ENCODE results near the gene FPGS. TPM values are rescaled to one million over a fixed set of nuclear protein-coding genes. Genes with fewer than 3 reads are reported as not detected.

The FPGS gene
- polyA plus RNA-seq, 1 donor (not counting 4 experiments of a cell fraction or from before 2014, with no cell fraction given) = 38.2 TPM

DNA sequence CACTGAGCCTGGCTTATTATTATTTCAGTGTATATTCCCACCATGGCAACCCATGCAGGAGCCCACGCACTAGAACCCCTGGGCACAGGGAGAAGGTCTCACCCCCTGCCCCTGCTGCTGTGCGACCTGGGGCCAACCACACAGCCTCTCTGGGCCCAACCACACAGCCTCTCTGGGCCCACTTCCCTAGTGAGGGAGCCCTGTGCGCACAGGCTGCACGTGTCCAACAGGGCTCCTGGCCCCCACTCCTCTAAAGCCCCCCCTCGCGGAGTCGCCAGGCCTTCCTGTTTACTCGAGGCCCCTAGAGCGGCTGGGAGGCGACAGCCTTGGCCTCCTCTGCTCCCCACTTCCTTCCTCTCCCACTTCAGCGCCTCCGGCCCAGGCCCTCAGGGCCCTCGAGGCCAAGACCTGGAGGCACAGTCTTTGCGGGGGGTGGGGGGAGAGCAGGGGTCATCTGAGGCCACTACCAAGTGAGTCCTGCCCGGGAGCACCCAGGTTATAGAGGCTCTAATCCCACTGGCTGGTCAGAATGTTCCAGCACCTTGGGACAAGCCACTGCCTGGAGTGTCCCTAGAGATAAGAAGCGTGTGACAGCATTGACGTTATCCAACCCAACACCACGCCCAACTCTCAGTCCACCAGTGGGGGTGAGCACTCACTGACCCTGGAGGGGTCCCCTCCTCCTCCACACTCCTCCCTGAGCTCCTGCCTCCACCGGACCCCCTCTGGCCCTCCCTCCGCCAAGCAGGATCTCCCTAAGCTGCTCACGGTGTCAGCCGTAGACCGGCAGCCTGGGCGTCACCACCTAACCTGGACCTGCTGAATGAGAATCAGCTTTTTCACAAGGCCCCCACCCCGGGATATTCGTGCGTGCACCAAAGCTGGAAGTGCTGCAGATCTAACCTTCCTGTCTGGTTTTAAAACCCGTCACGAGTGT is 59.7 kb downstream of the FPGS start:
- H3K36me3 ChIP-seq (ENCODE audit: control insufficient read depth in 2 of 2, extremely low read depth in 1 of 2, insufficient read depth in 2 of 2, low read length in 2 of 2) = no peaks in the 10 kb centered on the region
- dilution Hi-C loops (cut with MboI; ENCODE audit: extremely low pct_ligation_motif_present, low sequenced_read_pairs) = no loop called here

DNA sequence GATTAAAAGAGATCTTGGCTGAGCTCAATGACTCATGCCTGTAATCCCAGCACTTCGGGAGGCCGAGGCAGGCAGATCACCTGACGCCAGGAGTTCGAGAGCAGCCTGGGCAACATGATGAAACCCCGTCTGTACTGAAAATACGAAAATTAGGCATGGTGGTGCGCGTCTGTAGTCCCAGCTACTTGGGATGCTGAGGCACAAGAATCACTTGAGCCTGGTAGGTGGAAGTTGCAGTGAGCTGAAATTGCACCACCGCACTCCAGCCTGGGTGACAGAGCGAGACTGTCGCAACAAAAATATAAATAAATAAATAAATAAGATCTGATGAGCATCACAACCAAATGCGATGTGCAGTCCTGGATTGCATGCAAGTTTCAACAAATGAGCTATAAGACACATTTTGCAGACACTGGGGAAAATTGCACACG is 60.5 kb downstream of the FPGS start:
- DNase-seq (ENCODE audit: low read depth, low spot score) = no peak
- no peak for FAIRE-seq
- Histone ChIP-seq H3K9me1 (ENCODE audit: control insufficient read depth, extremely low read depth, insufficient read depth, low read length) (no peaks in the 10 kb centered on the region), H4K20me1 (ENCODE audit: control insufficient read depth, extremely low read depth, insufficient read depth, low read length) (no peaks in the 10 kb centered on the region), H3K9me3 (ENCODE audit: control insufficient read depth, low read depth, low read length) (no peaks in the 10 kb centered on the region), H3K27me3 (ENCODE audit: control insufficient read depth, extremely low read depth, insufficient read depth, low read length) (no peaks in the 10 kb centered on the region), H3K36me3 (ENCODE audit: control insufficient read depth in 2 of 2, extremely low read depth in 1 of 2, insufficient read depth in 2 of 2, low read length in 2 of 2) (peaks cover 1 to 2% of the 10 kb centered on the region in 2 experiments), H3K9ac (ENCODE audit: control insufficient read depth, extremely low read depth, insufficient read depth, low read length) (no peak overlapping the region), H2AFZ (ENCODE audit: control insufficient read depth, low read length) (no peak overlapping the region), H3K27ac (ENCODE audit: control insufficient read depth, insufficient read depth, low read length) (no peak overlapping the region), H3K4me3 (ENCODE audit: control insufficient read depth in 2 of 3, extremely low read depth in 1 of 3, insufficient read depth in 2 of 3, low read depth in 1 of 3, low read length in 3 of 3) (no peak overlapping the region), H3K4me2 (ENCODE audit: control insufficient read depth, extremely low read depth, insufficient read depth, low read depth, low read length) (no peak overlapping the region), H3K4me1 (ENCODE audit: control insufficient read depth, extremely low read depth, insufficient read depth, low read length) (no peaks in the 10 kb centered on the region), H3K79me2 (ENCODE audit: control insufficient read depth, insufficient read depth, low read length) (no peaks in the 10 kb centered on the region)
- dilution Hi-C loops (cut with MboI; ENCODE audit: extremely low pct_ligation_motif_present, low sequenced_read_pairs) = no loop called here
- TF ChIP-seq, protein P1, sequence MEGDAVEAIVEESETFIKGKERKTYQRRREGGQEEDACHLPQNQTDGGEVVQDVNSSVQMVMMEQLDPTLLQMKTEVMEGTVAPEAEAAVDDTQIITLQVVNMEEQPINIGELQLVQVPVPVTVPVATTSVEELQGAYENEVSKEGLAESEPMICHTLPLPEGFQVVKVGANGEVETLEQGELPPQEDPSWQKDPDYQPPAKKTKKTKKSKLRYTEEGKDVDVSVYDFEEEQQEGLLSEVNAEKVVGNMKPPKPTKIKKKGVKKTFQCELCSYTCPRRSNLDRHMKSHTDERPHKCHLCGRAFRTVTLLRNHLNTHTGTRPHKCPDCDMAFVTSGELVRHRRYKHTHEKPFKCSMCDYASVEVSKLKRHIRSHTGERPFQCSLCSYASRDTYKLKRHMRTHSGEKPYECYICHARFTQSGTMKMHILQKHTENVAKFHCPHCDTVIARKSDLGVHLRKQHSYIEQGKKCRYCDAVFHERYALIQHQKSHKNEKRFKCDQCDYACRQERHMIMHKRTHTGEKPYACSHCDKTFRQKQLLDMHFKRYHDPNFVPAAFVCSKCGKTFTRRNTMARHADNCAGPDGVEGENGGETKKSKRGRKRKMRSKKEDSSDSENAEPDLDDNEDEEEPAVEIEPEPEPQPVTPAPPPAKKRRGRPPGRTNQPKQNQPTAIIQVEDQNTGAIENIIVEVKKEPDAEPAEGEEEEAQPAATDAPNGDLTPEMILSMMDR (optimal IDR thresholded peaks at IDR 0.05 in 1 of 3, IDR thresholded peaks at IDR 0.05 in 1 of 3, conservative IDR thresholded peaks at IDR 0.05 in 1 of 3; ENCODE audit: extremely low read depth in 1 of 3, insufficient read depth in 2 of 3, low read length in 3 of 3) = no peak
- no peak for TF ChIP-seq EZH2 (IDR thresholded peaks at IDR 0.05; ENCODE audit: low read length)

More for the DNA sequence above, 59.7 kb downstream of the FPGS start:
- Histone ChIP-seq H3K27ac (ENCODE audit: control insufficient read depth, insufficient read depth, low read length) (no peak overlapping the region), H3K4me3 (ENCODE audit: control insufficient read depth in 2 of 3, extremely low read depth in 1 of 3, insufficient read depth in 2 of 3, low read depth in 1 of 3, low read length in 3 of 3) (no peak overlapping the region), H3K4me1 (ENCODE audit: control insufficient read depth, extremely low read depth, insufficient read depth, low read length) (no peaks in the 10 kb centered on the region), H3K9ac (ENCODE audit: control insufficient read depth, extremely low read depth, insufficient read depth, low read length) (no peak overlapping the region), H3K4me2 (ENCODE audit: control insufficient read depth, extremely low read depth, insufficient read depth, low read depth, low read length) (no peak overlapping the region), H3K79me2 (ENCODE audit: control insufficient read depth, insufficient read depth, low read length) (no peaks in the 10 kb centered on the region), H3K9me3 (ENCODE audit: control insufficient read depth, low read depth, low read length) (no peaks in the 10 kb centered on the region), H3K9me1 (ENCODE audit: control insufficient read depth, extremely low read depth, insufficient read depth, low read length) (no peaks in the 10 kb centered on the region), H3K27me3 (ENCODE audit: control insufficient read depth, extremely low read depth, insufficient read depth, low read length) (peaks cover 4% of the 10 kb centered on the region), H2AFZ (ENCODE audit: control insufficient read depth, low read length) (no peak overlapping the region), H4K20me1 (ENCODE audit: control insufficient read depth, extremely low read depth, insufficient read depth, low read length) (no peaks in the 10 kb centered on the region)
- no peak for DNase-seq (ENCODE audit: low read depth, low spot score)
- FAIRE-seq = no peak
- TF ChIP-seq, protein P1 (optimal IDR thresholded peaks at IDR 0.05 in 1 of 3, IDR thresholded peaks at IDR 0.05 in 1 of 3, conservative IDR thresholded peaks at IDR 0.05 in 1 of 3; ENCODE audit: extremely low read depth in 1 of 3, insufficient read depth in 2 of 3, low read length in 3 of 3) = no peak
- no peak for TF ChIP-seq EZH2 (IDR thresholded peaks at IDR 0.05; ENCODE audit: low read length)

Small RNA genes within 50 kb of the gene (small RNA-seq; reads per million reads assigned to genes)
- gene RF00019 (ENCODE audit: insufficient read length in 3 of 3, low read depth in 3 of 3, low replicate concordance in 1 of 3) = 0 reads per million in 3 experiments
- gene RNA5SP296 (ENCODE audit: insufficient read length in 3 of 3, low read depth in 3 of 3, low replicate concordance in 1 of 3) = 0 reads per million in 3 experiments

Other genes with a start within 250 kb of the FPGS start
- gene STXBP1, start 190.6 kb upstream of the FPGS start, polyA plus RNA-seq = 7.8 to 22.2 TPM (median 17.1 TPM) in 3 replicates
- gene CFAP157, start 95.9 kb upstream of the FPGS start, polyA plus RNA-seq = 0.03 TPM in 1 of 3 replicates, not detected in the others
- 14.3 to 25.2 TPM (median 14.9 TPM) in 3 replicates for gene PTRH1, start 87.2 kb upstream of the FPGS start, polyA plus RNA-seq
- 0.03 to 0.05 TPM in 2 of 3 replicates, not detected in the other for gene TTC16, start 86.8 kb upstream of the FPGS start, polyA plus RNA-seq
- gene TOR2A, start 67.6 kb upstream of the FPGS start, polyA plus RNA-seq = 2.3 to 5.9 TPM (median 4.1 TPM) in 3 replicates
- 0.12 to 0.21 TPM in 2 of 3 replicates, not detected in the other for gene SH2D3C, start 24.2 kb upstream of the FPGS start, polyA plus RNA-seq
- 39.0 to 100.0 TPM (median 47.8 TPM) in 3 replicates for gene CDK9, start 16.8 kb upstream of the FPGS start, polyA plus RNA-seq
- 0.22 to 0.86 TPM (median 0.33 TPM) in 3 replicates for gene ENG, start 51.8 kb downstream of the FPGS start, polyA plus RNA-seq
- gene AK1, start 74.8 kb downstream of the FPGS start, polyA plus RNA-seq = 40.2 to 53.8 TPM (median 46.5 TPM) in 3 replicates
- 20.1 to 55.8 TPM (median 21.1 TPM) in 3 replicates for gene ST6GALNAC6, start 96.7 kb downstream of the FPGS start, polyA plus RNA-seq
- gene ST6GALNAC4, start 114.2 kb downstream of the FPGS start, polyA plus RNA-seq = 5.8 to 10.8 TPM (median 8.9 TPM) in 3 replicates
- gene PIP5KL1, start 127.9 kb downstream of the FPGS start, polyA plus RNA-seq = 2.4 to 5.2 TPM (median 4.4 TPM) in 3 replicates
- 31.1 to 35.4 TPM (median 34.7 TPM) in 3 replicates for gene DPM2, start 135.0 kb downstream of the FPGS start, polyA plus RNA-seq
- gene EEIG1, start 178.1 kb downstream of the FPGS start, polyA plus RNA-seq = 3.7 to 8.6 TPM (median 7.0 TPM) in 3 replicates